A549 treated with dexamethasone at 1 μM for 4 hours (cell line): ENCODE results near the gene MAP3K4. TPM values are rescaled to one million over a fixed set of nuclear protein-coding genes. Genes with fewer than 3 reads are reported as not detected.

Experiments
- total RNA-seq: library from RNA; stranded (reverse); fragments of 200-300 nt; extraction: Qiagen RNA extraction; gene quantifications from 5 replicates; pipeline ENCODE4 v1.2.3, GENCODE V29; 2022

MAP3K4 gene
- 11.2 to 13.2 TPM (median 12.9 TPM) in 5 replicates for total RNA-seq

DNA sequence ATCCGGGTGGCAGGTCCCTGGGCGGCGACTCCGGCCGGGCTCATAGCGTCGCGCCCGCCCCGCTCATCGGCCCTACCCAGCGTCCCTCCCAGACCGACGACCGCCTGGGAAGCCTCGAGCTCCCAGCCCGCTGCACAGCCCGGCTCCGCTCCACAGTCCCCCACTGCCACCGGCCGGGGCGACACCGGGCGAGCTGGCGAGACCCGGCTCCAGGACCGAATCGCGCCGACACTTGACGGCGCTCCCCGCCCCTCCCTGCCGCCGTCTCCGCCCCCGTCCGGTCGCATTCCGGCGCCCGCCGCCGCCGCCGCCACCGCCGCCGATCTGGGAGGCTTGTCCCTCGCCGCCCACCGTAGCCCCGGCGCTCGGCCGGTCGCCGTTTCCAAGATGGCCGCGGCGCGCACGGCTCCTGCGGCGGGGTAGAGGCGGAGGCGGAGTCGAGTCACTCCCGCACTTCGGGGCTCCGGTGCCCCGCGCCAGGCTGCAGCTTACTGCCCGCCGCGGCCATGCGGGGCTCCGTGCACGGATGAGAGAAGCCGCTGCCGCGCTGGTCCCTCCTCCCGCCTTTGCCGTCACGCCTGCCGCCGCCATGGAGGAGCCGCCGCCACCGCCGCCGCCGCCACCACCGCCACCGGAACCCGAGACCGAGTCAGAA lies at the start of gene MAP3K4:
MAP3K4 (plus strand) TSS at position 364 of the 655 bp plus-strand sequence; CDS start at position 527, 163 bp downstream.

